HEK293 (cell line): ENCODE data around the gene EML1.

Source experiments
- CTCF ChIA-PET: fragments of 350-600 bp; formaldehyde crosslinking; extraction: SDS; loops from one replicate; lab custom pipeline; 2021; ENCODE audit warnings: antibody characterized with exemption; lab: Yijun Ruan, JAX
- POLR2A ChIA-PET: fragments of 300-600 bp; formaldehyde crosslinking; extraction: SDS; loops from one replicate; lab custom pipeline; 2020; ENCODE audit warnings: antibody characterized with exemption, inconsistent platforms; lab: Yijun Ruan, JAX
- H3K27ac ChIP-seq: fragments of 200-500 bp; sonication (Bioruptor generic); 2 replicates; pipeline ENCODE4 v1.5.1; 2014; ENCODE audit warnings: low read depth, low read length, control low read depth, inconsistent platforms; ENCODE audit errors: extremely low read depth
- H3K36me3 ChIP-seq, 2 experiments: fragments of 200-500 bp in 1 of 2; sonication (Bioruptor generic) in 1 of 2; 1 replicate in 1 of 2; 2 replicates in 1 of 2; pipeline ENCODE4 v1.5.1; 2014 to 2017; ENCODE audit warnings: inconsistent platforms in 2 of 2, low read length in 2 of 2; ENCODE audit not compliant: control insufficient read depth in 2 of 2, insufficient read depth in 1 of 2
- H3K4me1 ChIP-seq: fragments of 200-500 bp; sonication (Bioruptor generic); 2 replicates; pipeline ENCODE4 v1.5.1; 2014; ENCODE audit warnings: mild to moderate bottlenecking, low read length, inconsistent platforms; ENCODE audit not compliant: control insufficient read depth, insufficient read depth
- H3K4me3 ChIP-seq: 2 replicates; pipeline ENCODE4 v1.5.1; 2011; ENCODE audit warnings: low read depth, mild to moderate bottlenecking, control low read depth, low read length, moderate library complexity
- H3K9me3 ChIP-seq: fragments of 200-500 bp; sonication (Bioruptor generic); 2 replicates; pipeline ENCODE4 v1.5.1; 2014; ENCODE audit warnings: low read depth, low read length, inconsistent platforms; ENCODE audit not compliant: control insufficient read depth, insufficient read depth
- CTCF ChIP-seq: fragments of 450-650 bp; formaldehyde crosslinking; IDR thresholded peaks from 2 replicates; pipeline ENCODE4 v1.5.1; 2016; ENCODE audit warnings: missing biosample characterization, missing genetic modification characterization
- GLIS2 ChIP-seq: fragments of 450-650 bp; formaldehyde crosslinking; IDR thresholded peaks from 2 replicates; pipeline ENCODE4 v1.5.1; 2016; ENCODE audit warnings: missing biosample characterization, missing genetic modification characterization
- HIC1 ChIP-seq: fragments of 450-650 bp; formaldehyde crosslinking; IDR thresholded peaks from 2 replicates; pipeline ENCODE4 v1.5.1; 2016; ENCODE audit warnings: missing biosample characterization, missing genetic modification characterization
- KLF16 ChIP-seq: fragments of 450-650 bp; formaldehyde crosslinking; IDR thresholded peaks from 2 replicates; pipeline ENCODE4 v1.5.1; 2017; ENCODE audit warnings: missing biosample characterization, missing genetic modification characterization
- SCRT1 ChIP-seq: fragments of 450-650 bp; formaldehyde crosslinking; IDR thresholded peaks from 2 replicates; pipeline ENCODE4 v1.5.1; 2016; ENCODE audit warnings: missing biosample characterization, missing genetic modification characterization, borderline replicate concordance
- SCRT2 ChIP-seq: fragments of 450-650 bp; formaldehyde crosslinking; IDR thresholded peaks from 2 replicates; pipeline ENCODE4 v1.5.1; 2016; ENCODE audit warnings: missing biosample characterization, missing genetic modification characterization
- SP7 ChIP-seq: fragments of 450-650 bp; formaldehyde crosslinking; IDR thresholded peaks from 2 replicates; pipeline ENCODE4 v1.5.1; 2016; ENCODE audit warnings: missing biosample characterization, missing genetic modification characterization
- ZBTB20 ChIP-seq: fragments of 450-650 bp; formaldehyde crosslinking; IDR thresholded peaks from 2 replicates; pipeline ENCODE4 v1.5.1; 2016; ENCODE audit warnings: missing biosample characterization, missing genetic modification characterization
- ZBTB49 ChIP-seq: fragments of 450-650 bp; formaldehyde crosslinking; IDR thresholded peaks from 2 replicates; pipeline ENCODE4 v1.5.1; 2016; ENCODE audit warnings: missing biosample characterization, missing genetic modification characterization, low read depth
- ZBTB8A ChIP-seq: fragments of 450-650 bp; formaldehyde crosslinking; IDR thresholded peaks from 2 replicates; pipeline ENCODE4 v1.5.1; 2016; ENCODE audit warnings: missing biosample characterization, missing genetic modification characterization
- ZNF221 ChIP-seq: fragments of 450-650 bp; formaldehyde crosslinking; IDR thresholded peaks from 2 replicates; pipeline ENCODE4 v1.5.1; 2017; ENCODE audit warnings: missing biosample characterization, missing genetic modification characterization, borderline replicate concordance
- ZNF324 ChIP-seq: fragments of 450-650 bp; formaldehyde crosslinking; IDR thresholded peaks from 2 replicates; pipeline ENCODE4 v1.5.1; 2016; ENCODE audit warnings: missing biosample characterization, missing genetic modification characterization
- ZNF354C ChIP-seq: fragments of 450-650 bp; formaldehyde crosslinking; IDR thresholded peaks from 2 replicates; pipeline ENCODE4 v1.5.1; 2016; ENCODE audit warnings: missing biosample characterization, missing genetic modification characterization, low read depth, borderline replicate concordance
- ZNF394 ChIP-seq: fragments of 450-650 bp; formaldehyde crosslinking; IDR thresholded peaks from 2 replicates; pipeline ENCODE4 v1.5.1; 2016; ENCODE audit warnings: missing biosample characterization, missing genetic modification characterization, mild to moderate bottlenecking, moderate library complexity, borderline replicate concordance
- ZNF416 ChIP-seq: fragments of 450-650 bp; formaldehyde crosslinking; IDR thresholded peaks from 2 replicates; pipeline ENCODE4 v1.5.1; 2016; ENCODE audit warnings: missing biosample characterization, missing genetic modification characterization
- ZNF501 ChIP-seq: fragments of 450-650 bp; formaldehyde crosslinking; IDR thresholded peaks from 2 replicates; pipeline ENCODE4 v1.5.1; 2016; ENCODE audit warnings: missing biosample characterization, missing genetic modification characterization
- ZNF521 ChIP-seq: fragments of 450-650 bp; formaldehyde crosslinking; IDR thresholded peaks from 2 replicates; pipeline ENCODE4 v1.5.1; 2017; ENCODE audit warnings: missing biosample characterization, mild to moderate bottlenecking, missing genetic modification characterization
- ZNF571 ChIP-seq: fragments of 450-650 bp; formaldehyde crosslinking; IDR thresholded peaks from 2 replicates; pipeline ENCODE4 v1.5.0; 2017; ENCODE audit warnings: missing biosample characterization, missing genetic modification characterization
- ZNF623 ChIP-seq: fragments of 450-650 bp; formaldehyde crosslinking; IDR thresholded peaks from 2 replicates; pipeline ENCODE4 v1.5.1; 2016; ENCODE audit warnings: missing biosample characterization, missing genetic modification characterization
- ZNF654 ChIP-seq: fragments of 450-650 bp; formaldehyde crosslinking; IDR thresholded peaks from 2 replicates; pipeline ENCODE4 v1.5.1; 2016; ENCODE audit warnings: low read depth, missing biosample characterization, missing genetic modification characterization
- ZNF670 ChIP-seq: fragments of 450-650 bp; formaldehyde crosslinking; IDR thresholded peaks from 2 replicates; pipeline ENCODE4 v1.5.1; 2016; ENCODE audit warnings: missing biosample characterization, missing genetic modification characterization, low read depth
- ZNF707 ChIP-seq: fragments of 450-650 bp; formaldehyde crosslinking; IDR thresholded peaks from 2 replicates; pipeline ENCODE4 v1.5.1; 2016; ENCODE audit warnings: missing biosample characterization, missing genetic modification characterization
- ZSCAN30 ChIP-seq: fragments of 450-650 bp; IDR thresholded peaks from 2 replicates; pipeline ENCODE4 v1.5.1; 2018; ENCODE audit warnings: missing biosample characterization, mild to moderate bottlenecking, missing genetic modification characterization, moderate library complexity
- TF ChIP-seq, protein P1 (sequence below): fragments of 450-650 bp; formaldehyde crosslinking; IDR thresholded peaks from 2 replicates; pipeline ENCODE4; 2016; ENCODE audit warnings: missing biosample characterization, missing genetic modification characterization

Gene EML1

DNA sequence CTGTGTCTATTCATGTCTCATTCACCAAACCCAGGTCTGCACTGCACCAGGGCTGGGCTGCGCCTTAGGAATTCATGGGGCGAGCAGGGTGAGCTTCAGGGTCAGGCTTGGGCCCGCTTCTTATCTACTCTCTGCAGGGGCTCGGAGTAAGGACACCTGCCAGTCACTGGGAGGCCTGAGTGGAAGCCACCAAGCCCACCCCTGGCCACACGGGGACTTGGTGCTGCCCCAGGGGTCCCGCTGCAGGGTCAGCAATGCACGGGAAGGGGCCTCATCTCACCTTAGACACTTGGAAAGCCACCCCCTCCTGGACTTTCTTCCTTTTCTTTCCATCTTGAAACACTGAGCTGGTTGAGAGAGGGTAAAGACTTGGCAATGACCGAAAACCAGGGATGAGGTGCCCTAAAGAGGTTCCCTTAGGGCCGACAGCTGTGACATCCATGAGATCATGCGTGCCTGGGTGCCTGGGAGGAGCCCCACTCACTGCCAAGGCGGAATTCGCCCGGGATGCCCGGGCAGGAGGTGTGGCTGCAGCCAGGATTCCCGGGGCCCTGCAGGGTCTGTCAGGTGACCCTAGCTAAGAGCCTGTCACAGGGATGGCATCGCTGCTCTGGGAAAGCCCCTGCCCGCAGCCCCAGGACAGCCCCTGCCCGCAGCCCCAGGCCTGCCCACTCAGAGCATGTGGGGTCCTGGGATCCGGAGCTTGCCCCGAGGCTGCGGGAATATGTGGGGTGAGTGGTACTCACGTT is 45.5 kb upstream of the EML1 start:
- no peak overlapping the region for H3K4me3 ChIP-seq
- TF ChIP-seq ZBTB8A (tag by site-specific recombination): peak; percentile 52; the same call in 1 of the 2 replicates
- no peak for TF ChIP-seq KLF16
- TF ChIP-seq ZBTB20 (tag by site-specific recombination): peak; percentile 70
- H3K4me1 ChIP-seq: peaks cover 34% of the 10 kb centered on the region
- ChIA-PET CTCF (interaction anchor here (0.6 to 1.7 kb wide), 4 partner anchors 17 to 524 kb away, joined by 3 to 5 read pairs (median 4); no protein-coding TSS in a partner anchor), POLR2A (no interaction called here)
- H3K36me3 ChIP-seq: no peaks in the 10 kb centered on the region
- no peak overlapping the region for H3K27ac ChIP-seq
- H3K9me3 ChIP-seq: no peaks in the 10 kb centered on the region

DNA sequence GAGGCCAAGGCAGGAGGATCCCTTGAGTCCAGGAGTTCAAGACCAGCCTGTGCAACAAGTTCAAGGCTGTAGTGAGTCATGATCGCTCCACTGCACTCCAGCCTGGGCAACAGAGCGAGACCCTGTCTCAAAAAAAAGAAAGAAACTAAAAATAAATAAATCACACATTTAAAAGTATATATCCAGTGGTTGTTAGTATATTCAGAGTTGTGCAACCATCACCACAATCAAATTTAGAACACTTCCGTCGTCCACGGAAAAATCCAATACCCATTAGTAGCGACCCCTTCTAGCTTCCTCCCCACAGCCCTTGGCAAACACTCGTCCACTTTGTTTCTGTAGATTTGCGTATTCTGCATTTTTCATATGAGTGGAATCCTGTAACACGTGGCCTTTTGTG is 44.7 kb upstream of the EML1 start:
- H3K4me3 ChIP-seq: no peak overlapping the region
- ChIA-PET CTCF (interaction anchor here (1.7 kb wide), 1 partner anchor 18 kb away, joined by 4 read pairs; no protein-coding TSS in a partner anchor), POLR2A (no interaction called here)
- no peak overlapping the region for H3K27ac ChIP-seq
- peaks cover 34% of the 10 kb centered on the region for H3K4me1 ChIP-seq
- TF ChIP-seq ZNF324 (tag by site-specific recombination): no peak
- peak; percentile 52; the same call in 1 of the 2 replicates for TF ChIP-seq SCRT2 (tag by site-specific recombination)
- no peak for TF ChIP-seq ZNF623 (tag by site-specific recombination)
- no peak for TF ChIP-seq ZNF394 (tag by site-specific recombination)
- TF ChIP-seq ZNF221 (tag by site-specific recombination): no peak
- TF ChIP-seq SCRT1 (tag by site-specific recombination): 0 out of 2 replicates have a peak, but pooled peaks have one; percentile 34
- no peak for TF ChIP-seq ZSCAN30 (tag by site-specific recombination)
- no peak for TF ChIP-seq GLIS2 (tag by site-specific recombination)
- H3K36me3 ChIP-seq: no peaks in the 10 kb centered on the region
- no peaks in the 10 kb centered on the region for H3K9me3 ChIP-seq

DNA sequence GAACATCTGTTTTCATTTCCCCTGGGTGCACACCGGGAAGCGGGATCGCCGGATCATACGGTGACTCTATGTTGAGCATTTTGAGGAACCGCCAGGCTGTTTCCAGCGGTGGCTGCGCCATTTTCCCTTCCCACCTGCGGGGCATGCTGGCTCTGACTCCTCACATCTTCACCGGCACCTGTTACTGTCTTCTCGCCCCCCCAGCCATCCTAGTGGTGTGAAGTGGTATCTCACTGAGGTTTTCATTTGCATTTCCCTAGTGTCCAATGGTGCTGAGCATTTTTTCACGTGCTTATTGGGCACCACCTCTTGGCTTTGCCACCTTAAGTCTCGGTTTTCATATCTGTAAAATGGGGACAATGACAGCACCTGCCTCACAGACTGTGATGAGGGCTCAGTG is 44.1 kb upstream of the EML1 start:
- no peaks in the 10 kb centered on the region for H3K9me3 ChIP-seq
- ChIA-PET CTCF (interaction anchor here (0.7 to 1.7 kb wide), 4 partner anchors 9 to 281 kb away, joined by 3 to 5 read pairs (median 4); no protein-coding TSS in a partner anchor), POLR2A (no interaction called here)
- peaks cover 33% of the 10 kb centered on the region for H3K4me1 ChIP-seq
- H3K27ac ChIP-seq: no peak overlapping the region
- H3K36me3 ChIP-seq: no peaks in the 10 kb centered on the region
- no peak overlapping the region for H3K4me3 ChIP-seq
- TF ChIP-seq CTCF (tag by site-specific recombination) (0 out of 2 replicates have a peak, but pooled peaks have one; percentile 18), ZBTB49 (tag by site-specific recombination) (no peak), ZNF670 (tag by site-specific recombination) (no peak), ZNF354C (tag by site-specific recombination) (no peak), SCRT2 (tag by site-specific recombination) (peak; percentile 93), ZNF654 (tag by site-specific recombination) (no peak), SP7 (tag by site-specific recombination) (no peak), HIC1 (no peak), ZNF571 (tag by site-specific recombination) (no peak), ZNF501 (tag by site-specific recombination) (no peak), ZNF416 (tag by site-specific recombination) (no peak), ZNF707 (no peak), ZNF521 (tag by site-specific recombination) (no peak)
- TF ChIP-seq, protein P1, sequence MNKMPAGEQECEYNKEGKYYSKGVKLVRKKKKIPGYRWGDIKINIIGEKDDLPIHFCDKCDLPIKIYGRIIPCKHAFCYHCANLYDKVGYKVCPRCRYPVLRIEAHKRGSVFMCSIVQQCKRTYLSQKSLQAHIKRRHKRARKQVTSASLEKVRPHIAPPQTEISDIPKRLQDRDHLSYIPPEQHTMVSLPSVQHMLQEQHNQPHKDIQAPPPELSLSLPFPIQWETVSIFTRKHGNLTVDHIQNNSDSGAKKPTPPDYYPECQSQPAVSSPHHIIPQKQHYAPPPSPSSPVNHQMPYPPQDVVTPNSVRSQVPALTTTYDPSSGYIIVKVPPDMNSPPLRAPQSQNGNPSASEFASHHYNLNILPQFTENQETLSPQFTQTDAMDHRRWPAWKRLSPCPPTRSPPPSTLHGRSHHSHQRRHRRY: no peak
